GM21619 (cell line): ENCODE measurements around the gene CMPK1.

Experiments used
- ATAC-seq: cut with Tn5 transposase; IDR thresholded peaks from one replicate; pipeline ENCODE4 v1.9.1; 2021; ENCODE audit not compliant: unreplicated experiment

CMPK1 gene

GRCh38 chr1:47418681-47419325, 85.2 kb downstream of the CMPK1 start:
- ATAC-seq: no peak

- ATAC-seq: no peak
These were observed 87.0 kb downstream of the CMPK1 start for GRCh38 chr1:47420547-47420946.

GRCh38 chr1:47423872-47424271, 90.3 kb downstream of the CMPK1 start:
- no peak for ATAC-seq

- no peak for ATAC-seq
These were observed 90.9 kb downstream of the CMPK1 start for GRCh38 chr1:47424336-47424982.
